NCI-H524 (cell line): ENCODE measurements around the gene HHIPL1.
"Not testable (repeated sequence)": the region's sequence is repeated elsewhere in the genome, so short reads cannot be mapped to it uniquely, and the experiment has no call there.

ENCODE experiments used
- DNase-seq, 2 experiments: peaks; one replicate each; lab custom pipeline; 2025; lab: John Stamatoyannopoulos, UW

HHIPL1 gene

DNA sequence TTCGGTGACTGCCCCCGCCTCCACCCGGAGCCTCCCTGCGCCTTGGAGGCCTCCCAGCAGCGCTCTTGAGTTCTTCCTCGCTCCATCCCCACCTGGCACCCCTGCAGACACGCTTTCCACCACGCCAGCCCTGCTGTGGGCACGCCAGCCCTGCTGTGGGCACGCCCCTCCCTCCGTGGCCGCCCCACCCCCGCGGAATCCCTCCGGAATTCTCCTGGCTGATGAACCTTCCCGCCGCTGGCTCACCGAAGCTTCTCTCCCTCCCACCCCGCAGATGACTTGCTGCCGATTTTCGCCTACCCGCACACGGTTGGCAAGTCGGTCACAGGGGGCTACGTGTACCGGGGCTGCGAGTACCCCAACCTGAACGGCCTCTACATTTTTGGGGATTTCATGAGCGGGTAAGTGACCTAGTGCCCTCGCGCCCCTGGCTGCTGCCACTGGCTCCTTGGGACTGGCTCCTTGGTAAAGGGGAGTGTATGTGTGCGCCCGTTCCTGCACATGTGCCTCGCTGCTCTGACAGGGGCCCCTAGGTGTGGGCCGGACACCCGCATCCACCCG lies 15.2 kb downstream of the HHIPL1 start:
- DNase-seq: peak; percentile 29 to 49

DNA sequence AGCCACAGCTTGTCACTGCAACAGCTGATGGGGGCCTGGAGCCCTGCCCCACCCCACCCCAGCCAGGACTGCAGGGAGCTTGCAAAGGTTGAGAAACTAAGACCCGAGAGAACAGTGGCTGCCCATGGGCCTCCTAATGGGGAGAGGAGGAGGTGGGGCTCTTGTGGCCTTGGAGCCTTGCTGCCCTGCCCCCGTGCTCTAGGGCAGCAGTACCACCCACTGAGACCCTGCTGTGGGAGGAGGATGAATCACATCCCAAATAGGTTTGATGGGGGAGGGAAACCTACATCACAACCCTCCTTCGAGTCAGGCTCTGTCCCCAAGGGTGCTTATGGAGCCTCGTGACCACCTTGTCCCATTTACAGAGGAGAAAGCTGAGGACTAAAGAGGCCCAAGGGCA lies 15.9 kb downstream of the HHIPL1 start:
- DNase-seq: no peak

DNA sequence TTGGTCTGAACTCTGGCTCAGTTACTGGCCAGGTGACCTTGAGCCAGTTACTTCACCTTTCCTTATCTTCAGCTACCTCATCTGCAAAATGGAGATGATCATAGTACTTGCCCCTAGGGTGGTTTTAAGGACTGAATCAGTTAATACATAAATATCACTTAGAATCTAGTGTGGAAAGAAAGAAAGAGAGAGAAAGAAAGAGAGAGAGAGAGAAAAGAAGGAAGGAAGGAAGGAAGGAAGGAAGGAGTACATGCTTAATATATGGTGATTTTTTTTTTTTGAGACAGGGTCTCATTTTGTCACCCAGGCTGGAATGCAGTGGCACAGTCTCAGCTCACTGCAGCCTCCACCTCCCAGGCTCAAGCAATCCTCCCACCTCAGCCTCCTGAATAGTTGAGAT lies 16.3 kb downstream of the HHIPL1 start:
- DNase-seq: not testable (repeated sequence)

DNA sequence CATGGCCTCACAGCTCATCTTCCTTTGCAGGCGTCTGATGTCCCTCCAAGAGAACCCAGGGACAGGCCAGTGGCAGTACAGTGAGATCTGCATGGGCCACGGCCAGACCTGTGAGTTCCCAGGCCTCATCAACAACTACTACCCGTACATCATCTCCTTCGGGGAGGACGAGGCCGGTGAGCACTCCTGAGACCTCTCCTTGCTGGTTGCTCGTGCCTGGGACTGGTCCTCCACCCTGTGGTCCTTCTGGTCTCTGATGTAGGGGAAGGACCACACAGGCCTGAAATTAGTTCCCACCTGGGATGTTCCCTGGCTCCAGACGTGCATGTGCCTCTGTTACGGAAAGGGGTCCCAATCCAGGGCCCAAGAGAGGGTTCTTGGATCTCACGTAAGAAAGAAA lies 17.9 kb downstream of the HHIPL1 start:
- no peak for DNase-seq

DNA sequence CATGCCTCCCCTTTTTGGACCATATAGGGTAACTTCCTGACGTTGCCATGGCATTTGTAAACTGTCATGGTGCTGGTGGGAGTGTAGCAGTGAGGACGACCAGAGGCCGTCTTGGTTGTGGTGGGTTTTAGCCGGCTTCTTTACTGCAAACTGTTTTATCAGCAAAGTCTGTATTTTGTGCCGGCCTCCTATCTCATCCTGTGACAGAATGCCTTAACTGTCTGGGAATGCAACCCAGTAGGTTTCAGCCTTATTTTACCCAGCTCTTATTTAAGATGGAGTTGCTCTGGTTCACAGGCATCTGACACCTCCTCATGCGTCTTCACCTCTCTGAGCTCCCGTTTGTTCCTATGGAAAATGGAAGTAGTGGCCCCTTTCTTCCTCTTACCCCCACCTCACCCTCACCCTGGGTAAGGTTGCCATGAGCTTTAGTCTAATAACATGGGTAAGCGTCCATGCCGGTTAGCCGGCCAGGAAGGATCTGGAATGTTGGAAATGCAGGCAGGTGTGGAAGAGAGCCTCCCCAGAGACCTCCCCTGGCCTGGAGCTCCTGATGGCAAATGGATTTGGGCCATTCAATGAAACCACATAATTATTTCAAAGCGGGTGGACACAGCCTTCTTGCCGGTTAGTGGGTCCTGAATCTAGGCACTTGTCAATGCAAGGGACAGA lies 18.6 kb downstream of the HHIPL1 start:
- no peak for DNase-seq

DNA sequence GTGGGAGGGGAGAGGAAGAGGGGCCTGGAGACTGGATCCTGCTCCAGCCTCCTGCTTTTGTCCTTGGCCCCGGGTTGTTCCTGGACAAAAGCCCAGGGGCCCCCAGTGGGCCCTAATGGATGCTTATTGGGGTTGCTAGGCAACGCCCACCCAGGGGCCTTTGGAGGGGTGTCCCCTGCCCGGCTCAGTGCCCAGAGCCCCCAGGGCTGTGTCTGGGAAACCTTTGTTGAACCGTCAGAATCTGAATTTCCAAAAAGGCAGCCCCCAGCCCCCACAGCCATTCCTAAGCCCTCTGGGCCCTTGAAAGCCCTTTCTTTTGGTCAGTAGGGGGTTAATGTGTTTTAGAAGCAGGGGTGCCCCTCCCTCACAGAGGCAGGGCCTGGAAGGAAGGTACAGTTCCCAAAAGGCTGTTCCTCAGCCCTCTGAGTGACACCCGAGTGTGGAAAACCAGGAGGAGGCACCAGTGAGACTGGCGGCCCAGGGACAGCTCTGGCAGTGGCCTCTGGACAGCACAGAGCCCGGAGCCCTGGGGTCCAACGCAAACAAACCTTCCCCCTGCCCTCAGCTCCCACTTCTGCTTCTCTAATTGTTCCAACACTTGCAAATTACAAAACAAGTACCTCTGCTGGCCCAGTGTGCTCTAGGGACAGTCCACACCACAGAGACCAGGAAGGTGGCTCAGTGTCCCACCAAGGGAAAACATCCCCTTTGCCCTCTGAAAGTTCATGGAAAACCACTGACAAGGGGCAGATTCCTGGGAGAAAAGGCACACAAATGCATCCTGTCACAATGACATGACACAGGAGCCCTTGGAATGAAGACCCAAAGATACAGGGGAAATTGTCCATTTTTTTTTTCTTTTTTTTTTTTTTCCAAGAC lies 19.4 kb downstream of the HHIPL1 start:
- DNase-seq: no peak

DNA sequence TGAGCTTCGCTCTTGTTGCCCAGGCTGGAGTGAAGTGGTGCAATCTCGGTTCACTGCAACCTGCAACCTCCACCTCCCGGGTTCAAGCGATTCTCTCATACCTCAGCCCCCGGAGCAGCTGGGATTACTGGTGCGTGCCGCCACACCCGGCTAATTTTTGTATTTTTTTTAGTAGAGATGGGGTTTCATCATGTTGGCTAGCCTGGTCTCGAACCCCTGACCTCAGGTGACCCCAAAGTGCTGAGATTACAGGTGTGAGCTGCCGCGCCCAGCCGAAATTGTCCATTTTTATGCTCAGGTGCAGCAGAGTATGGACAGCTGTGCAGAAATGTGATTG lies 20.0 kb downstream of the HHIPL1 start:
- DNase-seq: no peak

DNA sequence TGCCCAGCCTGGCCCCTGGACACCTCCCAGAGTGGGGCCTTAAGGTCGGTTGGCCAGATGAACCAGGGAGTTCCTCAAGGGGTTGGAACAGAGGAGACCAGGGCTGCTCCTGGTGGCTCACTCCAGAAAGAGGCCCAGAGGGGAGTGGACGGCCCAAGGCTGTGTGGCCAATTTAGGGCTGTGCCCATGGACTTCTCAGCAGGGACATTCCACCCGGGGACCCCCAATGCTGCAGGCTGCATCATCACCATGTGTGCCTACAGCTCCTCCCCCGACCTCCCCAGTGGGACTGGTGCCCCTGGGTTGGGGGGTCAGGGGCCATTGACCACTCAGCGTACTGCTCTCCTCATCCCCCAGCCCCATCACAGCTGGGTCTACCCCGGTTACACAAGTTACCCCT lies 21.6 kb downstream of the HHIPL1 start:
- DNase-seq: no peak

DNA sequence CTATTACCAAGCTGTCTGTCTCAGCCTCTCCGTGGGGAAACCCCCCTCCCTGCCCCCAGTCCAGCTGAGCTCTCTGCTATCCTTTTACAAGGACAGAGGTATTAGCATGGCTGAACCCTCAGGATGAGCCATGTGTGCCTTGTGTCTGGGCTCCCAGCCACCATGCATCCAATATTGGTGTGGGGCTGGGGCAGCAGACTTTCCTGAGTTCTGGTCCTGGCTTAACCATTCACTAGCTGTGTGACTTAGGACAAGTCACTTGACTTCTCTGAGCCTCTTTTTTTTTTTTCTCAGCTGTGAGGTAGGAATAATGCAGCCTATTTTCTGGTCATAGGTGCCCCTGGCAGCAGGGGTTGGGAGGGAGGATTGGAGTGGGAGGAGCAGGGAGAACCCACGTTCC lies 22.1 kb downstream of the HHIPL1 start:
- DNase-seq: no peak

DNA sequence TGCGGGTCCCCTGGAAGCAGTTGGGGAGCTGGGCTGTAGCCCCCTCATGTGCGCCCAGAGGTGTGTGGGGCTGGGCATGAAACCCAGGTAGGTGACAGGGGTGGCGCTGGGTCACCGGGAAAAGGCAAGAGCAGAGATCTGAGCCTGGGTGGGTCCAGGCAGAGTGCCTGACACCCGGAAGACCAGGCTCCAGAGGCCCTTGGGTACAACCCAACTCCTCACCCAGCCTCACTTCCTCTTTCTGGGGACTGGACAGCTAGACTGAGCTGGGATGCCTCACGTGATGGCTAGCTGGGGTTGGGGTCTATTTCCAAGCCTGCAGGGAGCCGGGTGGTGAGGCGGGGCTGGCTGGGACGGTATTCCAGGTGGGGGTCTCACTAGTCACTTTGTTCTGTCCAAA lies 22.9 kb downstream of the HHIPL1 start:
- DNase-seq: no peak

DNA sequence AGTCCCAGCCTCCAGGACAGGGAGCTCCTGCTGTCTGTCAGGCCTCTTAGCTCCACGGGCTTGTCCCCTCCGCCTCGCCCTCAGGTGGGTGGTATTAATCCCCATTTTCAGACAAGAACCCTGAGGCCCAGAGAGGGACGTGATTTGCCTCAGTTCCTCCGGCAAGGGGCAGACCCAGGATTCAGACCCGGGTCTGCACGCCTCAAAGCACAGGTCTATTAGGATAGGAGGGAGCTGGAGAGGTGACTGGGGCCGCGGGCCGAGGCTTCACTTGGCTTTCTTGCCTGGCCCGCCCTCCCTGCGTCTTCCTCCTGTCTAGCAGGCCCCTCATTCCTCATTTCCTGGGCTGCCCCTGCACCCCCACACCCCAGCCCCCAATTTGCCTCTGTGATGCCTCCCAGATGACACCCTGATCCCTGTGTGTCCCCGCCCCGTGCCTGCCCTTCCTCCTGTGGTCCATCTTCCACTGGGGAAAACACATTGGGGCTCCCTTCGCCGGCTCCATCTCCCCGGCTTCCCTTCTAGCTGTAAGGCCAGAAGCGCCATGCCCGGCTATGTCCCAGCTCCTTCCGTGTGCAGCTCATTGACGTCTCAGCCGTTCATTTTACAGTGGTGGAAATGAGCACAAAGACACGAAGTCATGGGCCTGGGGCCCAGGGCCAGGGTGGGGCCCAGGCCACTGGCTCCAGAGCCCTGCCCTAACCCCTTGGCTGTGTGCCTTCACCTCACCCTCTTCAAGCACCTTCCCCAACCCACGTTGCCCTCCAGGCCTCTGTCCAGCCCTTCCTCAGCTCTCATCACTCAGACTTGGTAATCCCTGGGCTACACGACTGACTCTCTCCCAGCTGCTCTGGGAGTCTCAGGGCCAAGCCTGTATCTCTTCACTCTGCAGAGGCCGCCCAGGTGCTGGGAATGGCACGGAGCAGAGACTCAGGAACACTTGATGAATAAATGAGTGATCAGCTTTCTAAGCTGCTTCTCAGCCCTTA lies 23.7 kb downstream of the HHIPL1 start:
- no peak for DNase-seq

DNA sequence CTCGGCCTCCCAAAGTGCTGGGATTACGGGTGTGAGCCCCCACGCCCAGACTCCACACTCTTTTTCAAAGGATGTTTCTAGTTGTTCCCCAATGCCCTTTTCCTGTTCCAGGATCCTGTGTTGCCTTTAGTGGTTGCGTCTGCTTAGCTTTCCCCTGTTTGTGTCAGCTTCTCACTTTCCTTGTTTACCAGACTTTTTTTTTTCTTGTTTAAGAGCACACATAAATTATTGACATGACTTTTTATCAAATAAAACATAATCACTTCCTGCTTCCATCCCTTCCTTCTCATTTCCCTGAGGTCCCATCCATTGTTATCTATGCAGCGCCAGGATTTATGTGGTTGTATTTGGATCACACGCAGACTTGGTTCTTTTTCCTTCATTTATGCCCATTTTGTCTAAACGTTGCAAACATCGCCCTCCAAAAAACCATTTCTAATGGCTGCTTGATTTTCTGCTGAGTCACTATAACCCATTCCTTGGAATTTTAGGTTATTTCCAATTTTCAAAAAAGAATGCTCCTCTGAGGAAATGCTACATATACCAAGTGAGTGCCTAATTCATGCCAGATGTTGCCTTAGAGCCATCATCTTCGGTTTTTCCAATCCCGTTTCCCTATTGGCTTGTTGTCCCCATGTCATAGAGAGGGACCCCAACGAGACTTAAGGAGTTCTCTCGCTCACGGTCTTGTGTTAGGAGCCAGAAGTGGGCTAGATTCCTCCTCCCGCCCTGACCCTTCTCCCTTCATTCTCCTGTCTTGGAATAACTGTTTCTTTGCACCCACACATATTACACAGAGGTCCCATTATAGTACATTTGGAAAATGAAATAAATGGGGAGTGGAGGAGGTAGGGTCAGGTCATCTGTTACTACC lies 25.7 kb downstream of the HHIPL1 start:
- DNase-seq: no peak

DNA sequence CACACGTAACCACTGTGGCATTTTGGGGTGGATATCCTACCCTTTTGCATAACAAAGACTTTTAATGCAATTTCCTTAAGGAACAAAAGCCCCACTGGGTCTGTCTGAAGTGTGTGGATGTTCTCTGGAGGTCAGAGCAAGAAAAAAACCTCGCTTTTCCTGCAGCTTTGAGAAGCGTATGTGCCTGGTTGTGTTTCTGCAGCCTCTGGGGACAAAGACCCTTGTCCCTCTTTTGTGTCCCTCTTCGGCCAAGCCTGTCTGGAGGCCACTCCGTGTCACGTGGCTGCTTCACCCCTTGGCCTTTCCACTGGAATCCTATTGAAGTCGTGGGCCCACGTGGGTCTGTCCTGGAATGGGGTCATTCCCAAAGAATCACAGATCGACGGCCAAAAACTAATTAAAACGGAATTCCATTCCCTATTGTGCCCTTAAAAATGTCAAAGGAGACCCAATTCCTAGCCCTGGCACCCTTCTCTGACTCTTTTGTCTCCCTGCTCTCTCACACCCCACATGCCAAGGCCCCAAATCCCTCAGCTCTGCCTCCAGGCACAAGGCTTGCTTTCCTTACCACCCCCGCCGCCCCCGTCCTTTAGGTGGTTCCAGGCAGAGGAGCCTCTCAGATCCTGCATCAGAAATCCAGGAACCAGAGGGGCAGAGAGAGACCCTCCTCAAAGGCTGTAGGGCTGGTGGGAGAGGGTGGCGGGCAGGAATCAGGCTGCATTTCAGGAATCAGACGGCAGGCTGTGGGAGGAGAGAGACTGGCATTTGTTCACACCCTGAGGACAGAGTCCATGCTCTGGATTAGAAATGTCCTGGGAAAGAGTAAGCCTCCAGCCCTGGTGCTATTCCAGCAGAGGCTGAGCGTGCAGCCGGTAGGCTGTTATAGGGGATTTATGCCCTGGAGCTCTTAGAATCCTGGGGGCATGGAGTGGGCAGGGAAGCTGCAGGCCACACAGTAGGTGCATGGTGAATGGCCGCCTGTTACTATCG lies 26.6 kb downstream of the HHIPL1 start:
- no peak for DNase-seq

DNA sequence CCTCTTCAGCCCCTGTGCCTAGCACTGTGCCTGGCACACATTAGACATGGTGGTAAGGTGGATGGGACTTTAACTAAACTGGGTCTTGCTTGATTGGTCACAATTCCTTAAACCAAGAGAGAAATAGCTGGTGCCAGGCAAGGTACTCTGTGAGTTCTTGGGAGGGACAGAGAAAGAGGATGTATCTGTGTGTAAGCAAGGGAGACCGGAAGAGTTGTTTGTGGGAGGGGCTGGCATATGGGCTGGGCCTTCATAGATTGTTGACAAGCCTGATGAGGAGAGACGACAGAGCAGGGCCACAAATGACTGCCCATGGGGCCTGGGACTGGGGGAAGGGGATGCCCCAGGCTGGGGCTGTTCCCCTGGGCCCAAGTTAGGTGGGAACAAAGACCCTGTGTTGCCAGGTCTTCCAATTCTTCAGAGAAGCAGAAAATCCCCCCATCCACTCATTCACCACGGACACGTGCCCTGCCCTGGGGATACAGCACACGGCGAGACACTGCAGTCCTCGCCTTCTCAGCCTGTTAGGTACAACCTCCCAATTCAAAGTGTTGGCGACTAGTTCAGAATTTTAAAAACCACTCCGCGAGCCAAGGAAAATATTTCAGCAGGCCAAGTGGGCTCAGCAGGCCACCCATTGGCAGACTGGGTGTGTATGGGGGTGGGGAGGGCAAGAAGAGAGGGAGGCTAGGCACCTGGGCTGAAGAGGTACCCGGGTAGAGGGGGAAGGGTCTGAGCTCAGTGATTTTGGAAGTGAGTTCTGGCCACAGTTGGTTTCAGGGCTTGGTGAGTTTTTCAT lies 27.8 kb downstream of the HHIPL1 start:
- no peak for DNase-seq

DNA sequence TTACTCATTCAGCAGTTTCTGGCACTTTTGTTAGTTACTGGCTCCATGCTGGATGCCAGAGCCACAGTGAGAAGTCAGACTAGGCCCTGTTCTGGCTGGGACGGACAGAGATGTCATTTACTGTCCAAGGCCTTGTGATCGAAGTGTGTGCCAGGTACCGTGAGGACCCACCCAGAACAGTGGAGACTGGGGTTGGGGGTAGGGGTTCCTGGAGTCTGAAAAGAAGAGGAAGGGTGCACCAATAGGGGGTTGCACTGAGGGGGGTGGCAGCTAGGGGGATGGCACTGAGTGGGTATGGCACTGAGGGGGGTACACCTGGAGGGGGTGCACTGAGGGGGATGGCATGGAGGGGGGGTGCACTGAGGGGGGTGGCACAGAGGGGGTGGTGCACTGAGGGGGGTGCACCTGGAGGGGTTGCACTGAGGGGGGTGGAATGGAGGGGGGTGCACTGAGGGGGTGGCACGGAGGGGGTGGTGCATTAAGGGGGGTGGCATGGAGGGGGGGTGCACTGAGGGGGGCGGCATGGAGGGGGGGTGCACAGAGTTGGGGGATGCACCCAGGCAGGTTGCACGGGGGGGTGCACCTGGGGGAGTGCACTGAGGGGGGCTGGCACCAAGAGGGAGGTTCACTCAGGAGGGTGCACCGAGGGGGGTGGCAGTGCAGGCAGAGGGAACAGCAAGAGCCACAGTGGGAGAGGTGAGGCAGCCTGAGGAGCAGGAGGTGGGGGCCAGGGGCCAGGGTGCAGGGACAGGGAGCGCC lies 28.6 kb downstream of the HHIPL1 start:
- no peak for DNase-seq

DNA sequence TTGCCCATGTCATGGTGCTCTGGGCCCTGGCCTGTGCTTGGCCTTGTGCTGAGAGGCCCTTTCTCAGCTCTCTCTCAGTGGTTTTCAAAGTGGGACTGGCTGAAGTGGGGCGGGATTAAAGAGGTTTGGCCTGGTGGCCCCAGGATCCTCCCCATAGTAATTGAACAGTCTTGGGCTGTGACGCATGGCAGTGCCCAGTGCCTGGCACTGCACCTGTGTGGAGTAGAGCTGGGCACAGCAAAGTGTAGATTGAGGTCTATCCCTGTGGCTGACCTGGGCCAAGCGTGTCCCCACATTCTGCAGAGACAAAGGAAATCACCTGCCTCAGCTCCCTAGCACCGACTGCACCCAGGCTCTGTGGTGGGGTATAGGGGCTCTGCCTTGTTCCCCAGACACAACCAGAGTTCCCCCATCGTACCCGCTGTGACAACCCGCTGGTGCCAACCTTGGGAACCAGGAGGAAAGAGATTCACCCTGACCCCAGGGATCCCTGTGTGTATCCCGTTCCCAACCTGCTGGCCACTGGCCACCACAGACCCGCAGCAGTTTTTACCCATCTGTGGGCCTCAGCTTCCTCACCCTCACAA lies 29.2 kb downstream of the HHIPL1 start:
- no peak for DNase-seq

DNA sequence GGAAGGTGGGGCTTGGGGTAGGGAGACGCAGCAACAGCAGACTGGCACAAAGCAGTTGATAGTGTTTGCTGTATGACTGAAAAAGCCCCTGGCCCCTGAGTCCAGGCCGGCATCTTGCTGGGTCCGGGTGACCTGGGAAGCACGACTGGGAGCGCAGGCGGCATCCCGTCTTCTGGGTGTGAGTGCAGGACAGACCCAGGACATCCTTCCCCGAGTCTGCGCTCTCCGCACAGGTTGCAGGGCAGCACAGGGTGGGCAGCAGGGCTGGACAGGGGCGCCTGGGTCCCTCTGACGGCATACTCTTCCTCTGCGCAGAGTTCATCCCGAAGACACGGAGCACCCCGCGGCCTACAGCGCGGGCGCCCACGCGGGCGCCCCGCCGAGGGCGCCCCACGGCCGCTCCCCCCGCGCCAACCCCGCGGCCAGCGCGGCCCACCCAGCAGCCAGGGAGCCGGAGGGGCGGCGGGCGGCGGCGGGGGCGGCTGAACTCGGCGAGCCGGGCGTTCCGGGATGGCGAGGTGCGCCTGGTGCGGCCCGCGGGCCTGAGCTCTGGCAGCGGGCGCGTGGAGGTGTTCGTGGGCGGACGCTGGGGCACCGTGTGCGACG lies 29.9 kb downstream of the HHIPL1 start:
- DNase-seq: no peak
